ENCODE measurements around the gene LDLRAD4.

The LDLRAD4 gene

DNA sequence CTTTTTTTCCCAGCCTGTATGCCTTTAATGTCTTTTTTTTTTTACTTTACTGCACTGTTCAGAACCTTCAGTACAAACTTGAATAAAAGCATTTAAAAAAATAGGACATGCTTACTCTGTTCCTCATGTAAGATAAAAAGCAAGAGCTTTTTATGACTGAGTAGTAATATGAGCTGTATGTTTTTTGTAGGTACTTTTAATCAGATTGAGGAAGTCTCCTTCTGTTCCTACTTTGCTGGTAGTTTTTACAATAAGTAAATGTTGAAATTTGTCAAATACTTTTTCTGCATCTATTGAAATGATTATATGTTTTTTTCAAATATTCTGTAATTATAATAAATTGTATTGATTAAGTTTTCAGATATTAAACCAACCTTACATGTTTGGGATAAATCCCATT, 318.0 kb downstream of the LDLRAD4 start:
- no peak for DNase-seq (ENCODE audit: low spot score)

DNA sequence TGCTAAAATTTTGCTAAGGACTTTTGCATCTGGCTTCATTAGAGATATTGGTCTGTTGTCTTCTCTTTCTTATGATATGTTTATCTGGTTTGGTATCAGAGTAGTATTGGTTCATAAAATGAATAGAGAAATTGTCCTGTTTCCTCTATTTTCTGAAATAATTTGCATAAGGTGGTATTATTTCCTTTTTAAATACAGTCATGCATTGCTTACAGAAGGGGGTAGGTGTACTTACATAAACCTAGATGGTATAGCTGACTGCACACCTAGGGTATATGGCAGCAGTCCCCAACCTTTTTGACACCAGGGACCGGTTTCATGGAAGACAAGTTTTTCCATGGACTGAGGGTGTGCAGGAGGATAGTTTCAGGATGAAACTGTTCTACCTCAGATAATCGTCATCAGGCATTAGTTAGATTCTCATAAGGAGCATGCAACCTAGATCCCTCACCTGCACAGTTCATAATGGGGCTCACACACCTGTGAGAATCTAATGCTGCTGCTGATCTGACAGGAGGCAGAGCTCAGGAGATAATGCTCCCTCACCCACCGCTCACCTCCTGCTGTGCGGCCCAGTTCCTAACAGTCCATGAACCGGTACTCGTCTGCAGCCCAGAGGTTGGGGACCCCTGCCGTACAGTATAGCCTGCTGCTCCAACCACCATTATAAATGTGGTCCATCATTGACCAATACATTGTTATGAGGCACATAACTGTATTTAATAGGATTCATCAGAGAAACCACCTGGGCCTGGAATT, 318.6 kb downstream of the LDLRAD4 start:
- DNase-seq (ENCODE audit: low spot score) = no peak

DNA sequence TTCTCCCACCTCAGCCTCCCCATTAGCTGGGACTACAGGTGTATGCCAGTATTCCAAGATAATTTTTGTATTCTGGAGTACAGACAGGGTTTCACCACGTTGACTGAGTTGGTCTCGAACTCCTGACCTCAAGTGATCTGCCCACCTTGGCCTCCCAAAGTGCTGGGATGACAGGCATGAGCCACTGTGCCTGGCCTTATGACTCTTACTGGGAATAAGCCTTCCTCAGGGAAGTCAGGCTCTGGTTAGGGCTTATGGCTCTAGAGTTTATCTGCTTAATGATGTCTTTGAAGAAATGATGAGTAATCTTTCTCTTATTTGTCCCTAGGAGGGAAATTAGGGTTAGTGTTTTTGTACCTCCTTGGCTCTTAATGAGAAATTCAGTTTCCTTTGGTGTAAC, 320.1 kb downstream of the LDLRAD4 start:
- no peak for DNase-seq (ENCODE audit: low spot score)

DNA sequence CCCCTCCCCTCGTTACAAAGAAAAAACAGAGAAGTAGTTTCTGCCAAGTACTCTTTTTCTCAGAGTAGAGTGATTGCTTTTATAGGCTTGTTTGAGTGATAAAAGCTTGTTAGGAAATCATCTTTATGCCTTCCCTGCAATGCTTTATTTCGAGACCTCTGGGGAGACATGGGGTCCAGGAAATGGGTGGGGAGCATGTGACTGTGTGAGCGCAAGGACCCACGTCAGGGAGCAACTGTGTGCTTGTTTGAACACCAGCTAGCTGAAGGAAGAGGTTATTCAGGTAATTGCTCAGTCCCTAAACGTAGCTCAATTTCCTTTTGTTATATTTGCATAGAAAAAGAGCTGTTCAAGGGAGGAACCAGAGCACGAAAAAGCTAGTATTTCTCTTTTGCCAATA, 320.5 kb downstream of the LDLRAD4 start:
- DNase-seq (ENCODE audit: low spot score) = no peak

DNA sequence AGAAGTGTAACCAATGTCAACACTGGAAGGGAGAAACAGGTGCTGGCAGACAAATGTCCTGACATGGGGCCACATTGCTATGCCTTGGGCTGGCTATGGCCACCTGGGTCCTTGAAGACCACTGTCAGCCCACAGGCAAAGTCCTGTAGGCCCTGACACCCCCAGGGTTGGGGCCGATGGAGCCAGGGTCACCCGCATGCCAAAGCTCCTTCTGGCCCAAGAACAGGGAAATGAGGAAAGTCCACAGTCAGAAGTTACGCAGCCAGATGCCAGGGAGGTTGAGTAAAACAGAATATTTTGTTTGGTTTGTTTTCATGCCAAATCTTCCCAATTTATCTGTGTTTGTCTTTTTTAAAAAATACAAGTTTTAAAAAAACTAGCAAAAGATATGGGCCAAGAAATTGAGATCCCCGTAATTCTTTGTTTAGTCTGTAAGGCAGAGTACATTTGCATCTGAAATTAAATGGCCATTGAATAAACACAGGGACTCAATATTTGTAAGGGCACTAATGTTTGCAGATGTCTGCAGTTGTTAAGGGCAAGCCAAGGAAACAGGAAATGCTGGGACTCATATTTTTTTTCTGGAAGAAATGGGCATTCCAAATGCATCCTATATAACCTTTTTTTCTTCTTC, 321.4 kb downstream of the LDLRAD4 start:
- no peak for DNase-seq (ENCODE audit: low spot score)

DNA sequence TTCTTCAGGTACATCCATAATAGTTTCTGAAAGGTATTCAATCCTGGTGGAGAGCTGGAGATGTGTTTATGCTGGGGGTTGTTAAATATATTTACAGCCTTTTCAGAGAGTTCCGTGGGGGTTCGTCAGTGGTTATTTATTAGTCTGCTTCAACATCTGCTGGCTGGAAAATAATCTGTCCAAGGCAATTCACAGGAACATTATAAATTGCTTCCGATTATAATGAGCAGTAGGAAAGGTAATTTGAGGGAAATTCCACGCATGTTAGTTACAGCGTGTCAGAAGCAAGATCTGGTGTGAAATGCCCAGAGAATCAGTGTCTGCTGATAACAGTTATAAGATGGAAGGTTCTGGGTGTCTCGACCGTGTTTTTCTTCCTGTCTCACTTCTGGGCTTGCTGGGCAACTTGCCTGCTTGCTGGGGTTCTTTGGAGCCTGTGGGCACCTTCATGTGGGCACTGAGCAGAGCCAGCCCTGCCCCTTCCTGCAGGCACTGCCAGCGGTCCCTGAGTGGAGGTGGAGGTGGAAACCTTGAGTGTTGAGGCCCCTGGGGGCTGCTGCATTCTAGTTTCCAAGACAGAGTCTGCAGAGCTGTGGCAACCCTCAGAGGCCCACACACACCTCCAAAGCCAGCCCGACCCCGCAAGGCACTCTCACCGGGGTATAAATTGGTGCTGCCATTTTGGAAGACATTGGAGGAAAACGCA, 322.1 kb downstream of the LDLRAD4 start:
- DNase-seq (ENCODE audit: low spot score) = no peak

DNA sequence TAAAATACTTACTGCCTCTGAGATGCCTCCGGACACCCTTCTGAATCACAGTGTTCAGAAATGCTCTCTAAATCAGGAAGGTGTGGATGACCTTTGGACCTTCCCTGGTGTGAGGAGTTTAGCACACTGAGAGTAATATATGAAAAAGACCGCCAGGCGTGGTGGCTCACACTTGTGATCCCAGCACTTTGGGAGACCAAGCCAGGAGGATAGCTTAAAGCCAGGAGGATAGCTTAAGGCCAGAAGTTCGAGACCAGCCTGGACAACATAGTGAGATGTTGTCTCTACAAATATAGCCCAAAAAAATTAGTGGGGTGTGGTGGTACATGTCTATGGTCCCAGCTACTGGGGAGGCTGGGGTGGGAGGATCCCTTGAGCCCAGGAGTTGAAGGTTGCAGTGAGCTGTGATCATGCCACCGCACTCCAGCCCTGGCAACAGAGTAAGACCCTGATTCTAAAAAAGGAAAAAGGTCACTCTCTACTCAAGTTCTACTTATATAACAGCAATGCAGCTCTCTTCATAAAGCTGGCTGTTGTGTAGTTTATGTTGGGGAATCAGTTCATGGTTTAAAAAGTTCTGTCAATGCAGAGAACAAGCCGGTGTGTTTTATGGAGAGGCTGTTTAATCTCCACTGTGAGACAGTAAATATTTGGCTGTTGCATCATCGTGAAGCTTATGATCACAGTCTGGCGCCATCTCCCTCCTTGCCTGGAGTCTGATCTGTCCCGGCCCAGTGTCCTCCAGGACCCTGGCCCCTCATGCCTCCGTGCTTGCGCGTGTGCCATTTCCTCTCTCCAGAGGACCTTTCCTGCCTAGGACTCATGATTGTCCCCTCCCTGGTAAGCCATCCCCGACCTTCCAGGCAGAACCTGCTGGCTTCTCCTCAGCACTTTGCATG, 323.3 kb downstream of the LDLRAD4 start:
- no peak for DNase-seq (ENCODE audit: low spot score)

DNA sequence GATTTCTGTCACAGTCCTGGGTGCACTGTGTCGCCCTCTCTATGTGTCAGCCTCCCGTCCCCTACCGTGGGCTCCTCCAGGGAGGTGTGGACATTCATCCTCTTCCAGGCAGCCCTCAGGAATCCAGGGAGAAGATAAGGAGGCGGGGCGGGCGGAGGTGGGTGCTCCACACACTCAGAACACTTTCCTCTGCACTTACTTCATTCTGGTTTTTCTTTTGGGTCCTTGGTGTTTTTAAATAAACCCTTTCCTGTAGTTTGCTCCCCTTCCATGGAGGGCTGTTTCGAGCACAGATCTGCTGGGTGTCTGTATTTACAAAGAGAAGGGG, 323.9 kb downstream of the LDLRAD4 start:
- DNase-seq (ENCODE audit: low spot score) = no peak

DNA sequence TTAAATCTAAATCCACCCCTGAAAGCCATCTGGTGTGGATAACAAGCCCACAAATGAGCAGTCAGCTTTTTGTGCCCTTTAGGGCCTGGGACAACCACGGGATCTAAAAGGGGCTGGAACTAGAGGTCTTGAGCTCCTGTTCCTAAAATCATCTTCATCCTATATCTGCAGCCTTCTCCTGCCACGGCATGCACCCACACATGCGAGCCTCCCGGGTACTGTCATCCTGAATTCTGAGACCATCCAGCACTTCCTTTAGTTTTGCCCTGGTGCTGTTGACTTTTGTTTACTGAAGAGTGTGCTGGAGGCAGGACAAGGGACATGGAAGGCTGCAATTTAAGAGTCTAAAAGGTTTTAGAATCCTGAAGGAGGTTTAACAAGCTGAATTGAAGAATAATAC, 324.6 kb downstream of the LDLRAD4 start:
- DNase-seq (ENCODE audit: low spot score) = no peak

DNA sequence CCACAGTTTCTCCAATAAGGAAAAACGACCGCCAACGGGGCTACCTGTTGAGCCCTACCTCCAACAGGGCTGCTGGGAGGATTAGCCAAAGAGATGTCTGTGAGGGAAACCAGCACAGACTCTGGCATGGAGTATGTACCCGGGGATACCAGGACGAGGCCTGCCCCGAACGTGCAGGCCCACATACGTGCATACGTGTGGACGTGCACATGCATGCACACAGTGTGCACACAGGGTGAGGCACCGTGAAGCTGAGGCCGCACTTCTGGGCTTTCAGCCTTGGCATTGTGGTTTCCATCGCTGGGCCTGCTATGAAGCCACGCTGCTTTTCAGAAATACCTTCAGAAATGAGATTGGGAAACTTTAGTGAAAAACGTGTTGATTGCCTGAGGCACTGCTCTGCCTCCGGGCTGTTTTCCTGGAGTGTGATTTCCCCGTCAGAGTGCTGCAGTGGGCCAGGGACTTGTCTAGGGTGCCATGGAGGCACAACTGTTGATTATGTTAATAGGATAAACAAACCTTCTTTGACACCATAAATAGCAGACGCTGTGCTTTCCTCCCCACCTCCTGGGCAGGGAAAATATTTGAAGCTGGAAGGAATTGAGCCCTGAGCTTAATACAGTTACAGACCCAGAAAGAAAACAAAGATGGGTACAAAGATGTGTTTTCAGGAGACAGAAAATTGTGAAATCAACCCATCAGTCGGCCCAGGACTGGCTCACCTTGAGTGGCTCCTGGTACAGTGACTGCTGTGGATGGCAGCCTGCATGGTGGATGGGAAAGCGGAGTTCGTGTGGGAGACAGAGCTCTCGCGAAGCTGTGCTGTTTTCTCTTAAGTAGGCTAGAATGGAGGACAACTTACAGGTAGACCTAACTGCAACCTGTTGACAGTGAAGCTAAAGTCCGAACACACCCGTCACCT, 325.5 kb downstream of the LDLRAD4 start:
- DNase-seq (ENCODE audit: low spot score) = no peak

DNA sequence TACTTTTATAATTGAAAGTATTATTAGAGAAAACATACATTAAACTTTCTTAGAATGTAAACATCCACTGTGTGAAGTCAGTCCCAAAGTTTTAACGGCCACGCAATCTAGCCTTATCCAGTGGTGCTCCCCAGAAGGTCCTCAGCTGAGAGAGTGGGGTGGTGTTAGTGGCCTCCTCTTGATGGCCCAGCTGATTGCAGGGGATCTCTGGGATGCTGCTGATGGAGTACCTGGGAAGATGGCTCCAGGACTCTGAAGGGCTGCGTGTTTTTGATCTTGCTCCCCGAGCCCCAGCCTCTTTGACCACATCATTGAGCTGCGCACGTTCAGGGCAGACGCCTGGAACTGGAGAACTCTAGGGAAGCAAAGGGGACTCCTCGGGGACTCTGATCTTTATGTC, 326.4 kb downstream of the LDLRAD4 start:
- DNase-seq (ENCODE audit: low spot score) = no peak

DNA sequence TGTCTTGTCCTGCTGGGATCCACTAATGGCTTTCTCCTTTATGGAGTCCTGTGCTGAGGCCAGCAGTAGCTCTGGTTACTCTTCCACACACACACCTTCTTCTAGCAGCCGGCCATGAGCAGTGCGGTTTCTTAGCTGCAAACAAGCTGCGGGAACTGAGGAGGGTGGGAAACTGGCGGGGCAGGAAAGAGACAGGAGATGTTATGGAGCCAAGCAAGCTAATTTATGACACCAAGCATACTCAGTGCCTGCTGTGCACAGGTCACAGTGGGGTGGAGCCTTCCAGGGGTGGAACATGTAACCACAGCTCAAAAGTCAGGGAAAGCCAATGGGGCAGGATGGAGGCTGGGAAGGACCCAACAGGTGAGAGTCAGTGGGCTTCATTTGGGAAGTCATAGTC, 327.0 kb downstream of the LDLRAD4 start:
- no peak for DNase-seq (ENCODE audit: low spot score)

DNA sequence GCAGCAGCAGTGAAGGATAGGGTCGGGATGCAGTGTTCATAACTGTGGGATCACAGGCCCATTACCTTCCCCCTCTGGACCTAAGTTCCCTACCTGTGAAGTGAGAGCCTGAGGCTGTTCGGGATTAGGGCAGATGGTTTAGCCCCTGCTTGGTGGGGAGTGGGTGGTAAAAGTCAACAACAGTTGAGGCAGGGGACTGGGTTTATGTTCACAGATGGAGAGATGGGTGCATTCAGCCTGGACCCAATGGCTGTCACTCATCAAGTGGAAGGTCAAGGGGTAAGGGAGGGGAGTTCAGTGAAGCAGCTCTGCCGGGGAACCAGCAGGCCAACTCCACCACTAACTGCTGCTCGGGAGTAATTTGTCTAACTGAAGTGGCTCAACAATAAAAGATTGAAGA, 327.4 kb downstream of the LDLRAD4 start:
- no peak for DNase-seq (ENCODE audit: low spot score)

DNA sequence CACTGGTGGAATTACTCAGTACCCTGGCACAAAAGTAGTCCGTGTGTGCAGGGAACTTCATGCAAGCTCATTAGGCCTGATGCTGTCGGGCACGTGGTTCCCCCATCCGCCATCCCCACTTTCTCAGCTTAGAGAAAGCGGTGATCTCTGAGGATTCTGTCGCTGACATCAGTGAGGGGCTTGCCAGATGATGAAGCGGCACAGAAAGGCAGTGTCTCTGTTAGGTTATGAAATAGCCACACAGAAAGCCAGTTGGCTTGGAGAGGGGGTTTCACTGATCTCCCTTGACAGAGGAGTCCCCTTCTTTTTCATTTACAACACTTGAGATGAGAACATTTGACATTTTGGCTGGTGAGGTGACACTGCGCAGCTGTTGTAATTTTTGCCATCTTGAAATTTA, 328.1 kb downstream of the LDLRAD4 start:
- DNase-seq (ENCODE audit: low spot score) = no peak

DNA sequence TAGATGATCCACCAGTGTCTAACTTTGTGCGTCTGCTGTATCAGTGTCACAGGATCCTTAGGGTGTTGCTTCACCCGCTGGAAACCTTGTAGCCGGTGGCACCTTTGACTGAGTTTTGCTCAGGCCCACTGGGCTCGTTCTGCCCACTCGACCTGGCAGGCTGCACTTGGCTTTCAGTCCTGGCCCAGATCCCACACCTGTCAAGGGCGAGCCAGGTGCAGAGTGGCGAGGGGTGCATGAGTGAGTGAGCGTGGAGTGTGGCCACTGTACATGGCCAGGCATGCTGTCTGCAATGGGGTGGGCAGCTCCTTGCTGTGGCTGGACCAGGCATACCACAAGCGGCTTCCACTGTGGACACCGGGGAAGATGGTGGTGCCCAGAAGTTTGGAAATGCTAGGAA, 328.8 kb downstream of the LDLRAD4 start:
- no peak for DNase-seq (ENCODE audit: low spot score)

DNA sequence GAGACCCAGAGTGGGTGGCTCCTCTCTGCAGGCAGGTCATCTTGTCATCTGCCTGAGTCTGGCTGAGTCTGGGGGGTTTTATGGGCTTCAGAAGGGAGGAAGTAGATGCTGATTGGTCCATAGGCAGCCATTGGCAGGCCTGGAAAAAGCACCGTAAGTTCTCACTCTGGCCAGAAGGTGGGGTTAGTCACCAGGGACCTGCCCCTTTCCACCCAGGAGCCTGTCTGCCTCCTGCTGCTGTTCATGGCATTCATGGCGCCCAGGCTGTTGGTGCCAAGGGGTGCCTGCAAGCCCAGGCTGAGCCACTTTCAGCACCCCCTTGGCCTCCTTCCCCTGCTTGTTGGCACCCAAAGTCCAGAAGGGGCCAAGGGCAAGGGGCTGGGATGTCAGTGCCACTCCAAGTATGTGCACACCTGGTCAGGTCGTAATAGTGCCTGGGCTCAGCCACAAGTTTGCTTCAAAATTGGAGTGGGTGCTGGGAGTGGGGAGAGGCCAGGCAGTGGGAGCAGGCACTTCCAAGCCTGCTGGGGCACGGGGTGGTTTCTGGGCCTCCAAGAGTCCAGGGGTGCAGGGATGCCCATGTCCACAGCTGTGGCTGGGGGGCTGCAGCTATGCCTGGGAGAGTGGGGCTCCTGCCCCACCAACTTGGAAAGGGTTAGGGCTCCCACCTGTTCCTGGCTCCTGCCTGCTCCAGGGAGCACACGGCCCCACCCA, 329.7 kb downstream of the LDLRAD4 start:
- DNase-seq (ENCODE audit: low spot score) = no peak

DNA sequence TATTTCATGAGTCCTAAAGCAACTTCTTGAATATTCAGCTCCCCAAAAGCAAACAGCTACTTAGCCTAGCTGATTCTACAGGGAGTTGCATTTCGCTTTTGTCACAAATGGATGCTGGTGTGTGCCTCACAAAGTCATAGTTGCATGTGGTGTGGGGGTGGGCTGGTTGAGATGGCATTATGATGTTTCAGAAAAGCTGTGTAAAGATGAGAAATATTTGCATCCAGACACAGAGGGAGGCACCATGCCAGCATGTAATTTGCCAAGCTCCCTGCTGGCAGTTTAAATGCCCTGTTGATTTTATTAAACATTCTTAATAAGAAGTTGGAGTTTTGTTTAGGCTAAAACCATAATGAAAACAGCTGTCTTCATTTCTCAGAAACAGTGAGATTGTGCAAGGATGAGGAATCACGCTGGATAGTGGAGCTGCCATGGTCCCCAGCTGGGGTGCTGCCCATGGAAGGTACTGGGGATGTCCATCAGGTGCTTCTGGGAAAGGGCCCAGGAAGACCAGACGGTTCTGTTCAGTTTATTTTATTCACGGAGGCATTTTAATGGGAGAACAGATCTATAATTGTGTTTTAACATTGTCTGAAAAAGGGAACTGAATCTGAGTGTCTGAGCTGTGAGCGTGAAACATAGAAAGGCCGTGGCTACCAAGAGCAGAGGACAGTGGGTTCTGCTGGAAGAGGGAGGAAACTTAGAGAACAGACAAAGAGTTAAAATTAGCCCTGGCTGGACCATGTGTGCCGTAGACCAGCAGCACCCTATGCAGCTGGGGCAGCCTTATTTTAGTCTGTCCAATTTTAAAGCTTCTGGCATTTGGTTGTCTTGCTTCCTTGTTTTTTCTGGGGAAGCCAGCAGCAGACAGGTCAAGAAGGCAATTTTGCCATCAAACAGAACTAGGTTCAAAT, 330.7 kb downstream of the LDLRAD4 start:
- no peak for DNase-seq (ENCODE audit: low spot score)

DNA sequence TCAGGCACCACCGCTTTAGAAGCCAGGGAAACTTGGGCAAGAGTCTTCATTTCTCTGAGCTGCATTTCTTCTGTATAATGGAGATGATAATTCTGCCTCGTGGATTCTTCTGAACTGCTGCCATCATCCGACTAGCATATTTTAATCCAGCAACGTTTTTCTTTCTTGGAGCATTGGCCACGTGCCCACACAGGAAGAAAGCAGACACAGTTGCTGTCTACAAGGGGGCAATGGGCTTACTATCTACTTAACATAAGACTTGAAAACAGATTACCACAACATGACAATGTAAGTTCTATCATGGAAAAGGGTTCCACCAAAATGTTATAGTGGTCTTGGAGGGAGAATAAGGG, 331.3 kb downstream of the LDLRAD4 start:
- DNase-seq (ENCODE audit: low spot score) = no peak

DNA sequence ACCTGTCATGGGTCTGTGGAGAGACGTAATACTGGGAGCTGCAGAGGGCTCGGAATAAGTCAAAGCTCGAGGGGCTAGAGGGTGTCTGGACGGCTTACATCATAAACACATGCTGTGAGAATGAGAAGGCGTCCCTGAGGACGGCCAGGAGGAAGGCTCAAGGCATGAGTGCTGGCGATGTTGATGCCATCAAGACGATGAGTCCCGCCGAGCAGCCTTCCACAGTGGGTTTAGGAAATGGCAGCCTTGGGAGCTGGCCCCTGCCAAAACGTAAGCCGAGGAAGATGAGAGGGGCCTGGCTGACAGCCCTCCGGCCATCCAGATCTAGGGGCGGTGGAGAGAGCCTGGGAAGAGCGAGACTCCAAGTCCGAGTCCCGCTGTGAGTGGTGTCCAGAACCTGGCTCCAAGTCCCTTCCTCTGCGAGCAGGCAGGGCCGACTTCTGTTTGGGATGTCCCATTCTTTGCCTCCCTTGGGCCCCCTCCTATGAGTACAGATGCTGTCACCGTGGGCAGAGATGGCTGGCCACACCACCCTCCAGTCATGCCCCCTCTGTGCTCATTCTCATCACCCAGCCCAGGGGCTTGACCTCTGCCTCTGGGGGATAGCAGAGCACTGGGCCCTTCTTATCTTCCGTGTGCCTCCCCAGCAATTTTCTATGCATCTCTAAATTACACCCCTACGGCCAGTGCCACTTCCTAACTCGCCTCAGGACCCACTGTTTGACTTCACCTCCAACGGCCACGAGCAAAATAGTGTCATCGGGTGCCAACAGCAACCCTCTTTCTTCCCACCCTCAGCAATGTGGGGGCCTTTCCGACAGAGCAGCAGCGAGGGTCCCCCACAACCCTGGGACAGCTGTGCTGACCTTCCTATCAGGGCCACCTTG, 332.1 kb downstream of the LDLRAD4 start:
- no peak for DNase-seq (ENCODE audit: low spot score)

All from hematopoietic multipotent progenitor cell treated with erythropoietin and hydrocortisone succinate and interleukin-3 and kit ligand, for 15 days (in vitro differentiated cells).